IMR-90 (cell line): Measurements from ENCODE around the gene DUSP2. TPM values are rescaled to one million over a fixed set of nuclear protein-coding genes. Genes with fewer than 3 reads are reported as not detected.

Experiments
- ATAC-seq: fragments of 200-7000 bp; cut with Tn5 transposase; 2 replicates; pipeline ENCODE4 v1.9.1; 2020; ENCODE audit warnings: low read depth, mild to moderate bottlenecking, moderate library complexity
- BruUV-seq: library from RNA; stranded (reverse); fragments of 400-500 nt; replicated peaks from 2 replicates; lab custom pipeline; 2021; lab: Mats Ljungman, UMichigan
- CTCF ChIA-PET: fragments of 300-600 bp; formaldehyde crosslinking; extraction: SDS; loops from one replicate; lab custom pipeline; 2021; ENCODE audit warnings: antibody characterized with exemption; lab: Yijun Ruan, JAX
- POLR2A ChIA-PET: fragments of 300-600 bp; sonication (Branson Sonifier 250); formaldehyde crosslinking; loops from one replicate; lab custom pipeline; 2022; ENCODE audit warnings: antibody characterized with exemption; ENCODE audit not compliant: unreplicated experiment; lab: Charles Lee
- DNase-seq: peaks from one replicate; pipeline ENCODE4 v3.0.0; 2013
- H2AFZ ChIP-seq: replicated peaks from 2 replicates; pipeline ENCODE3; 2013; ENCODE audit warnings: low read length, mild to moderate bottlenecking; ENCODE audit not compliant: poor library complexity
- H2AK5ac ChIP-seq: 2 replicates; pipeline ENCODE4 v1.6.1; 2013; ENCODE audit warnings: low read depth, low read length, inconsistent platforms
- H2AK9ac ChIP-seq: replicated peaks from 2 replicates; pipeline ENCODE3; 2013; ENCODE audit warnings: mild to moderate bottlenecking, low read depth, low read length, moderate library complexity; ENCODE audit not compliant: poor library complexity
- H2BK120ac ChIP-seq: 2 replicates; pipeline ENCODE4 v1.6.1; 2013; ENCODE audit warnings: low read depth, low read length, inconsistent platforms
- H2BK15ac ChIP-seq: 3 replicates; pipeline ENCODE4 v1.6.1; 2013; ENCODE audit warnings: low read depth, low read length, inconsistent platforms
- H2BK20ac ChIP-seq: 2 replicates; pipeline ENCODE4 v1.6.1; 2013; ENCODE audit warnings: low read depth, mild to moderate bottlenecking, inconsistent platforms, low read length, moderate library complexity
- H2BK5ac ChIP-seq: 2 replicates; pipeline ENCODE4 v1.6.1; 2013; ENCODE audit warnings: mild to moderate bottlenecking, low read depth, low read length, inconsistent platforms; ENCODE audit not compliant: poor library complexity, severe bottlenecking
- H3K14ac ChIP-seq: replicated peaks from 2 replicates; pipeline ENCODE4 v1.6.1; 2013; ENCODE audit warnings: low read depth, low read length, inconsistent platforms
- H3K18ac ChIP-seq: 2 replicates; pipeline ENCODE4 v1.6.1; 2013; ENCODE audit warnings: low read depth, low read length, control low read depth
- H3K23ac ChIP-seq: 2 replicates; pipeline ENCODE4 v1.6.1; 2013; ENCODE audit warnings: low read depth, low read length, inconsistent platforms
- H3K27ac ChIP-seq: 2 replicates; pipeline ENCODE4 v1.5.1; 2013; ENCODE audit warnings: mild to moderate bottlenecking, control low read depth, low read length; ENCODE audit not compliant: insufficient read depth
- H3K27me3 ChIP-seq: 2 replicates; pipeline ENCODE4 v1.6.1; 2013; ENCODE audit warnings: low read length; ENCODE audit not compliant: control insufficient read depth, insufficient read depth
- H3K36me3 ChIP-seq: 2 replicates; pipeline ENCODE4 v1.6.1; 2013; ENCODE audit warnings: low read length, mixed read lengths; ENCODE audit not compliant: control insufficient read depth, insufficient read depth
- H3K4ac ChIP-seq: 2 replicates; pipeline ENCODE4 v1.6.1; 2013; ENCODE audit warnings: low read depth, low read length, inconsistent platforms
- H3K4me1 ChIP-seq: 2 replicates; pipeline ENCODE4 v1.6.1; 2013; ENCODE audit warnings: low read length, mixed read lengths; ENCODE audit not compliant: control insufficient read depth, insufficient read depth
- H3K4me2 ChIP-seq: 2 replicates; pipeline ENCODE4 v1.6.1; 2013; ENCODE audit warnings: low read depth, mild to moderate bottlenecking, control low read depth, low read length, moderate library complexity
- H3K4me3 ChIP-seq: 2 replicates; pipeline ENCODE4 v1.5.1; 2013; ENCODE audit warnings: low read depth, mild to moderate bottlenecking, control low read depth, low read length, moderate library complexity; ENCODE audit not compliant: insufficient read depth
- H3K56ac ChIP-seq: 2 replicates; pipeline ENCODE4 v1.6.1; 2013; ENCODE audit warnings: low read length, inconsistent platforms; ENCODE audit not compliant: insufficient read depth; ENCODE audit errors: extremely low read depth
- H3K79me1 ChIP-seq, 2 experiments: 2 replicates each; pipeline ENCODE4 v1.6.1; 2013; ENCODE audit warnings: low read length in 2 of 2, inconsistent platforms in 1 of 2, low read depth in 1 of 2
- H3K9ac ChIP-seq: 2 replicates; pipeline ENCODE4 v1.6.1; 2013; ENCODE audit warnings: low read depth, low read length, control low read depth
- H3K9me1 ChIP-seq: 2 replicates; pipeline ENCODE4 v1.6.1; 2013; ENCODE audit warnings: low read length, inconsistent platforms; ENCODE audit not compliant: insufficient read depth
- H3K9me3 ChIP-seq: 2 replicates; pipeline ENCODE4 v1.6.1; 2013; ENCODE audit warnings: low read length; ENCODE audit not compliant: control insufficient read depth, insufficient read depth
- H4K20me1 ChIP-seq: 2 replicates; pipeline ENCODE4 v1.6.1; 2013; ENCODE audit warnings: low read length, inconsistent platforms; ENCODE audit not compliant: insufficient read depth
- H4K5ac ChIP-seq: 2 replicates; pipeline ENCODE4 v1.6.1; 2013; ENCODE audit warnings: mild to moderate bottlenecking, low read depth, low read length, control low read depth
- H4K8ac ChIP-seq, 2 experiments: 2 replicates each; pipeline ENCODE4 v1.6.1; 2013; ENCODE audit warnings: low read depth in 2 of 2, low read length in 2 of 2, control low read depth in 1 of 2, inconsistent platforms in 1 of 2
- H4K91ac ChIP-seq: 2 replicates; pipeline ENCODE4 v1.6.1; 2013; ENCODE audit warnings: low read depth, low read length, inconsistent platforms; ENCODE audit not compliant: insufficient read depth
- BHLHE40 ChIP-seq: fragments of 150-350 bp; IDR thresholded peaks from 2 replicates; pipeline ENCODE4 v1.6.1; 2016; ENCODE audit warnings: mild to moderate bottlenecking, low read depth, low read length
- CEBPB ChIP-seq: IDR thresholded peaks from 2 replicates; pipeline ENCODE4 v1.6.1; 2012; ENCODE audit warnings: low read depth, low read length, improper control_type of control experiment
- CHD1 ChIP-seq: IDR thresholded peaks from 2 replicates; pipeline ENCODE4 v1.6.1; 2012; ENCODE audit warnings: low read depth, low read length, improper control_type of control experiment
- ELK1 ChIP-seq: fragments of 150-350 bp; IDR thresholded peaks from 2 replicates; pipeline ENCODE4 v1.6.1; 2016; ENCODE audit warnings: low read depth, mild to moderate bottlenecking, low read length, moderate library complexity, borderline replicate concordance
- FOS ChIP-seq: fragments of 150-350 bp; IDR thresholded peaks from 2 replicates; pipeline ENCODE4 v1.6.1; 2016; ENCODE audit warnings: low read depth, low read length
- MAFK ChIP-seq: IDR thresholded peaks from 2 replicates; pipeline ENCODE4 v1.6.1; 2012; ENCODE audit warnings: low read depth, low read length, improper control_type of control experiment
- MAZ ChIP-seq: IDR thresholded peaks from 2 replicates; pipeline ENCODE4 v1.6.1; 2012; ENCODE audit warnings: low read depth, mild to moderate bottlenecking, low read length, improper control_type of control experiment, moderate library complexity, borderline replicate concordance
- NFE2L2 ChIP-seq: fragments of 150-350 bp; IDR thresholded peaks from 2 replicates; pipeline ENCODE4 v1.6.1; 2016; ENCODE audit warnings: low read depth, mild to moderate bottlenecking, low read length
- POLR2A ChIP-seq: IDR thresholded peaks from 2 replicates; pipeline ENCODE4 v1.6.1; 2012; ENCODE audit warnings: mild to moderate bottlenecking, low read depth, low read length
- RAD21 ChIP-seq: IDR thresholded peaks from 2 replicates; pipeline ENCODE4 v1.6.1; 2012; ENCODE audit warnings: low read length, improper control_type of control experiment
- RCOR1 ChIP-seq: IDR thresholded peaks from 2 replicates; pipeline ENCODE4 v1.6.1; 2012; ENCODE audit warnings: mild to moderate bottlenecking, low read length, improper control_type of control experiment; ENCODE audit not compliant: insufficient replicate concordance
- SMC3 ChIP-seq: fragments of 150-350 bp; IDR thresholded peaks from 2 replicates; pipeline ENCODE4 v1.6.1; 2016; ENCODE audit warnings: low read depth, mild to moderate bottlenecking, antibody characterized with exemption, low read length, moderate library complexity
- USF2 ChIP-seq: fragments of 150-350 bp; IDR thresholded peaks from 2 replicates; pipeline ENCODE4 v1.6.1; 2017; ENCODE audit warnings: mild to moderate bottlenecking, antibody characterized with exemption, low read length, low read depth
- WGBS, 2 experiments: methylation state at CpG; one replicate each; pipeline versions ENCODE4 v1.1.5 to v1.1.7; 2013; ENCODE audit warnings: missing lambda C conversion rate in 2 of 2; ENCODE audit not compliant: insufficient read length in 1 of 2; ENCODE audit errors: extremely low coverage in 2 of 2; 5-methylcytosine and 5-hydroxymethylcytosine counted together
- dilution Hi-C: fragments of 300-500 bp; cut with HindIII; formaldehyde crosslinking; loops from one replicate; pipeline ENCODE4 v1.14.3; 2018; ENCODE audit warnings: low sequenced_read_pairs; ENCODE audit not compliant: unreplicated experiment
- in situ Hi-C: fragments of 300-500 bp; cut with MboI; formaldehyde crosslinking; loops from 3 replicates; pipeline ENCODE4 v1.14.3; 2019; ENCODE audit warnings: low sequenced_read_pairs, inconsistent platforms, mixed read lengths
- intact Hi-C: fragments of 100-400 bp; cut with micrococcal nuclease; formaldehyde crosslinking; loops from 2 replicates; pipeline ENCODE4 v1.10.0; 2022
- polyA plus RNA-seq, 3 experiments: library from polyadenylated mRNA; depleted of rRNA; stranded (reverse); fragments of >200 nt; gene quantifications; 2 replicates each; pipeline ENCODE4 v1.2.3, GENCODE V29; 2012; ENCODE audit warnings: low replicate concordance in 1 of 3
- total RNA-seq: library from RNA; depleted of rRNA; stranded (reverse); fragments of >200 nt; gene quantifications from 2 replicates; pipeline ENCODE4 v1.2.3, GENCODE V29; 2012
- TF ChIP-seq, protein P1 (sequence below): conservative IDR thresholded peaks from 2 replicates; pipeline ENCODE4 v1.5.1; 2012; ENCODE audit warnings: mild to moderate bottlenecking, low read depth, low read length, improper control_type of control experiment

Gene DUSP2
- total and polyA plus RNA-seq, 2 of the 4 experiments (the other 2 are of a cell fraction): 1.8 to 3.8 TPM

DNA sequence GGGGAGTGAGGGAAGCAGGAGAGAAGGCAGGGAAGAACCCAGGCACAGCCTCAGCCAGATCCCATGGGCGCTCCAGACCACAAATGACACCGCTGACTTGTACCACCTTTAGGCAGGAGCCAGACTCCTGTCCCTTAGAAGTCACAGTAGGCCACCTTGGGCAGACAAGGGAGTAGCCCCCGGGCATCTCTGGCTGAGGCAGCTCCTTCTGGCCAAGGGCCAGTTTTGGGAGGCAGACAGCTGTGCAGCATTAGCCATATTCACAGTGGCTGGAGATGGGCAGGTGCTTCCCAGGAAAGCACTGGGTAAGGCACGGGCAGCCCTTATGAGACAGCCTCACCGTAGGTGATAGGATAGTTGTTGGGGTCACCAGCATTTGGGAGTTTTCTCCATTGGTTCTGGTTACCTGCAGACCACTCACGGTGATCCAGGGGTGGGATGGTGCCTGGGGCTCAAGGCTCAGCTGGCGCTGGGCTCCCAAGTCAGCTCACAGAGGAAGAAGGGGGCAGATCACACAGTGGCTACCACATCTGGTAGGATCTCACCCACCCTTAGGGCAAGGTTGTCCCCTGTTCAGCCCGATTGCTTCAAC is 9.0 kb downstream of the DUSP2 start:
- in situ Hi-C loops (loop anchor here (10.0 kb wide), 1 partner anchor 129 kb away; the partner anchor contains the start of genes CIAO1 and TMEM127), dilution Hi-C loops (no loop called here), intact Hi-C loops (no loop called here)
- Histone ChIP-seq H2BK120ac (no peak overlapping the region), H3K27me3 (peaks cover 48% of the 10 kb centered on the region), H3K27ac (no peak overlapping the region), H4K20me1 (no peaks in the 10 kb centered on the region; the same call in 1 of the 2 replicates), H2BK20ac (no peak overlapping the region), H3K4me1 (no peaks in the 10 kb centered on the region), H2AFZ (no peak overlapping the region), H3K9ac (no peak overlapping the region), H4K5ac (no peak overlapping the region), H2BK5ac (no peak overlapping the region), H3K23ac (no peak overlapping the region), H3K18ac (no peak overlapping the region), H4K8ac (no peak overlapping the region), H3K9me1 (no peaks in the 10 kb centered on the region), H2BK15ac (no peak overlapping the region), H3K14ac (no peak overlapping the region), H2AK9ac (no peak overlapping the region), H2AK5ac (no peak overlapping the region), H3K79me1 (no peaks in the 10 kb centered on the region), H4K91ac (no peak overlapping the region), H3K4me3 (no peak overlapping the region), H3K4me2 (no peak overlapping the region), H3K36me3 (no peaks in the 10 kb centered on the region), H3K56ac (no peak overlapping the region), H3K4ac (no peak overlapping the region), H3K9me3 (no peaks in the 10 kb centered on the region)
- WGBS, 2 experiments: 82% methylated on average over 3 of the region's 8 CpGs; no CpG with 5 or more reads in 1 of the 2 experiments
- TF ChIP-seq POLR2A (no peak), USF2 (no peak), SMC3 (no peak), NFE2L2 (no peak), RAD21 (no peak), RCOR1 (no peak), MAZ (no peak), BHLHE40 (no peak), MAFK (no peak), CHD1 (no peak), ELK1 (no peak), CEBPB (no peak), FOS (no peak)
- TF ChIP-seq, protein P1, sequence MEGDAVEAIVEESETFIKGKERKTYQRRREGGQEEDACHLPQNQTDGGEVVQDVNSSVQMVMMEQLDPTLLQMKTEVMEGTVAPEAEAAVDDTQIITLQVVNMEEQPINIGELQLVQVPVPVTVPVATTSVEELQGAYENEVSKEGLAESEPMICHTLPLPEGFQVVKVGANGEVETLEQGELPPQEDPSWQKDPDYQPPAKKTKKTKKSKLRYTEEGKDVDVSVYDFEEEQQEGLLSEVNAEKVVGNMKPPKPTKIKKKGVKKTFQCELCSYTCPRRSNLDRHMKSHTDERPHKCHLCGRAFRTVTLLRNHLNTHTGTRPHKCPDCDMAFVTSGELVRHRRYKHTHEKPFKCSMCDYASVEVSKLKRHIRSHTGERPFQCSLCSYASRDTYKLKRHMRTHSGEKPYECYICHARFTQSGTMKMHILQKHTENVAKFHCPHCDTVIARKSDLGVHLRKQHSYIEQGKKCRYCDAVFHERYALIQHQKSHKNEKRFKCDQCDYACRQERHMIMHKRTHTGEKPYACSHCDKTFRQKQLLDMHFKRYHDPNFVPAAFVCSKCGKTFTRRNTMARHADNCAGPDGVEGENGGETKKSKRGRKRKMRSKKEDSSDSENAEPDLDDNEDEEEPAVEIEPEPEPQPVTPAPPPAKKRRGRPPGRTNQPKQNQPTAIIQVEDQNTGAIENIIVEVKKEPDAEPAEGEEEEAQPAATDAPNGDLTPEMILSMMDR: no peak
- BruUV-seq: no TSS peak
- ChIA-PET POLR2A (no interaction called here), CTCF (no interaction called here)
- no peak for DNase-seq
- ATAC-seq: no peak
